Activated T-helper 9 cell treated with anti-CD3 and anti-CD28 coated beads, Interleukin-2, amount 50 U/mL, for 16 hours (primary cell): Measurements from ENCODE around the gene PPARA.

ENCODE experiments used
- DNase-seq: peaks from one replicate; pipeline ENCODE4 v3.0.0-alpha.2; 2020; ENCODE audit warnings: low read depth

Gene PPARA

DNA sequence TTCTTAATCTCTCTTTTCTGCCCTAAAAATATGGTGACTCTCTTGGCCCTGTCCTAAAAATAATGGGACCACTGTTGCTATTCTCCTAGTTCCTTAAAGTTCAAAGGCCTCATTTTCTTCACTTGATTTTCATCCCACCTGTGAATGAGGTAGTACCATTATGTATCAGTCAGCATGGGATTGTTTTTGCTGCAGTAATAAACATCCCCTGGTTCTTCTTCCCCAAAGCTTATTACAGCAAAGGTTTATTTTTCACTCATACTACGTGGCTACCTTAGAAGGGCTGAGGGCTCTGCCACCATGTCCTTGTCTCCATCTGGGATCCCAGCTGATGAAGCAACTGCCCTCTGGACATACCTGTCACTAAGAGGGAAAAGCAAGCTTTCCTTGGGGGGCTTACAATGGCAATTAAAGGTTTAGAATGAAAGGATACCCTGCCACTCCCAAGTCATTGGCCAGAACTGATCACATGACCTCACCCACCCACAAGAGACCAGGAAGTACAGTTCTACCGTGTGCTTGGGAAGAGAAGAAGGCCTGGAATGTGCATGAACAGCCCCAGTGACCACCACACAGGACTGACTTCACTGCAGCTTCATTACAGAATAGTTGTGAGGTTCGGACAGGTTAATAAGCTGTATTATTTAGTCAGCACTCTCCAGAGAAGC is 125.3 kb downstream of the PPARA start:
- no peak for DNase-seq

DNA sequence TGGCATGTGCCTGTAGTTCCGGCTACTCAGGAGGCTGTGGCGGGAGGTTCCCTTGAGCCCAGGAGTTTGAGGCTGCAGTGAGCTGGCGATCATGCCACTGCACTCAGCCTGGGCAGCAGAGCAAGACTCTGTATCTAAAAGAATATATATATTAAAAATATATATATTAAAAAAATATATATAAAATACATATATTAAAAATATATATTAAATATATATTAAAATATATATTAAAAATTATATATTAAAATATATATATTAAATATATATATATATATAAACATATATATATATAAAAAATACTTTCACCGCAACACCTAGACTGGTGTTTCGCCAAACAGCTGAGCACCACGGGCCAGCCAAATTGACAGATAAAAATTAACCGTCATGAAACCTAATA is 126.2 kb downstream of the PPARA start:
- DNase-seq = no peak

DNA sequence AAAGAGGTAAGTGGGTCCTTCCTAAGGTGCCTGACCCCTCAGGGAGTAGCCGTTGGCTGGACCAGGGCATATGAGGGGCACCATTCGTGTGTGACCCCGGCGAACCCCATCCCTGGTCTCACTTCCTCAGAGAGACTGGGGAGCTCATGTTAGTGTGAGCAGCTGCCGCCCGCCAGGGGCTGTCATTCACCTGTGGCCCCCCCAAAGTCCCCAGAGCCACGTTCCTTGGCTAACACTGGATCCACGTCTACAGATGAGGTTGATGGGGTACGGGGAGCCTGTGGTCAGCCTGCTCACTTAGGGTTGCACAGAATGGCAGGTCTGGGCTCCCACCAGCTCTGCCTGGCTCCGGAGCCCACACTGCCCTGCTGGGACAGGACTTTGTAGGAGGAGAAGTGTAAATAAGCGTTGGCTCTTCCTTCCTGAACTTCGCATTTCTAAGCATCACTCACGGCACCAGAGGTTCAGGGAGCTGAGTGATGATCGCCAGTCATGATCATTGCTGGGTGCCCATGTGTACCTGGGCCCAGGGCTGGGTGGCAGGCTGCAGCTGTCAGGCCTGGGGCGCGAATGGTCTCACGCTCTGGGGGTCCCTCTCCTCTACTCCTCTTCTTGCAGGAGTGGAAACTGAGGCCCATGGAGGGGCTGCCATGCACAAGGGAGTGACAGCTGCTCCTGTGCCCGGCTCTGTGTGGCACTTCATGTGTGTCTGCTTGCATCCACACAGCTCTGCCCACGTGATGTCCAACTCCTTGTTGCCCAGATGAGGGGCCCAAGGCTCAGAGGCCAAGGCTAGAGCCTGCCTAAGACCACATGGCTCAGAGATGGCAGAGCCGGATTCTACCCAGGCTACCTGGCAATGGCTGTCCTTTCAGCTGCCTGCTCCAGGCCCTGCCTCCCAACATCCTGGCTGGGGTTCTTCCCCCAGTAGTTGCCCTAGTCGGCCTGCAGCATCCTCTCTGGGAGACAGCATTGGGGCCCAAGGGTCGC is 128.6 kb downstream of the PPARA start:
- no peak for DNase-seq

GRCh38 chr22:46280063-46280817 is 129.9 kb downstream of the PPARA start:
- DNase-seq = no peak

DNA sequence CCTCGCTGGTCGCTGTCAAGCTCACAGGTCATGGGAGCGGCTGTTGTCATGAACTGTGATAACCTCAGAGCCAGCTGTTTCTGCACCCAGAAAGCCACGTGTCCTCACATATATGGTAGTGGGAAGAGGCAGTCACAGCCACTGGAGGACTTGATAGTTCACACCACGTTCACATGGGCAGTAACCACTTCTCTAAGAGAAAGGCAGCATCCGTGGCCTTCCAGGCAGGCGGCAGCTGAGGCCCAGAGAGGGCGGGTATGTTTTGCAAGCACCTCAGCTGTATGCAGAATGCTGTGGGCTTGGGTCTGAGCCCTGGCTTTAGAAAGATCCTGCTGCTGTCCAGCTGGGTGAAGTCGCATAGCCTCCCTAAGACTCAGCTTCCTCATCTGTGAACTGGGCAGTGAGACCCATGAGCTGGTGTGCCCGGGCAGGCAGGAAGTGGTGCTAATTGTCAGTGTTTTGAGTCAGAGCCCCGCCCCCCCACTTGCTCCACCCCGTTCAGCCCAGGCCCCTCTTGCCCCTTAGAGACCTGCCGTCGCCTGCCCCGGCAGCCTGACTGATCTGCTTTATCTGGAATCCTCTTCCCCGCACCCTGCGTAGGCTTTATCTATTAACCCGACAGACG is 130.8 kb downstream of the PPARA start:
- no peak for DNase-seq

- no peak for DNase-seq
Observed at GRCh38 chr22:46281866-46282678, 131.7 kb downstream of the PPARA start.

GRCh38 chr22:46286006-46286405 is 135.7 kb downstream of the PPARA start:
- DNase-seq = no peak

- no peak for DNase-seq
Observed at GRCh38 chr22:46286941-46287872, 136.9 kb downstream of the PPARA start.

- DNase-seq = no peak
Observed at GRCh38 chr22:46287873-46288751, 137.8 kb downstream of the PPARA start.

GRCh38 chr22:46288846-46289243 is 138.5 kb downstream of the PPARA start:
- DNase-seq = no peak

DNA sequence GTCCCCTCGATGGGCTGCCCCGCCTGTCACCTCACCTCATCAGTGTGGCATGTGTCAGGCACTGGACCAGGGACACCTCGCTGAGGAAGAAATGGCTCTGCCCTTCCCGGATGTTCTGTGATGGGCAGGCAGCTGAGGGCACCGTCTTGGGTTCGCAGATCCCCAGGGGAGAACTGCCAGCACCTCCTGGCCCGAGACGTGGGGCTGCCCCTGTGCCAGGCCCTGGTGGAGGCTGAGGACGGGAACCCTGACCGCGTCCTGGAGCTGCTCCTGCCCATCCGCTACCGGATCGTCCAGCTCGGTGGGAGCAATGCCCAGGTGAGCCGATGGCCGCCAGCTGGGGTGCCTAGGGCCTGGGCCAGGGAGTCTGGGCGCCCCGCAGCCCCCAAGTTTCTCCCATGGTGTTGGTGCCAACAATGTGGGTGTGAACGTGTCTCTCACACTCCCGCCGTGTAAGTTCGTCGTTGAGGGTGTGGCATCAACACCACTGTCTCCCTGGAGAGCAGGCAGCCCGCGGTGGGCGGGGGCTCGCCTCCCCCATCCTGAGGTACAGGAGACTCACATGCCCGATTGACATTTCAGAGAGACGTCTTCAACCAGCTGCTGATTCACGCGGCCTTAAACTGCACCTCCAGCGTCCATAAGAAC is 139.0 kb downstream of the PPARA start:
- no peak for DNase-seq

DNA sequence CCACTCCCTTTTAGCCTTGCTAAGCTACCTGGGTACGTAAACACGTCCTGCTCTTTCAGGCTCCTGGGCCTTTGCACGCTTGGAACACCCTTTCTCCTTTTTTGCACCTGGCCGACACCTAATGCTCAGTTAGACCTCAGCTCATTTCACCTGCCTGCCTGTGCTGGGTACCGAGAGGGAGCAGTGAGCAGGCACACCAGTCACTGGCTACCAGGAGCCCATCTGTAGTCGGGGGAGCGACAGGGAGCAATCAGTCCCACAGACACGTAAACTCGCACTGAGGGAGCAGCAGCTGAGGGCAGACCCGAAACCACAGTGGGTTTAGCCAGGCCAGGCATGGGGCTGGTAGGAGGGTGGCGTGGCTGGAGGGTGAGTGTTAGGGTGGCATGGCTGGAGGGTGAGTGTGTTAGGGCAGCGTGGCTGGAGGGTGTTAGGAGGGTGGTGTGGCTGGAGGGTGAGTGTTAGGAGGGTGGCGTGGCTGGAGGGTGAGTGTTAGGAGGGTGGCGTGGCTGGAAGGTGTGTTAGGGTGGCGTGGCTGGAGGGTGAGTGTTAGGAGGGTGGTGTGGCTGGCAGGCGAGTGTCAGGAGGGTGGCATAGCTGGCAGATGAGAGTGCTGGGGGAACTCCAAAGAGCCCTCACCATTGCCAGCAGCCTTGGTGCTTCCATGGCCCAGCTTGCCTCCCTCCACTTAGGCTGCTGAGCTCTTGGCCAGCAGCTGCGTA is 140.0 kb downstream of the PPARA start:
- no peak for DNase-seq

DNA sequence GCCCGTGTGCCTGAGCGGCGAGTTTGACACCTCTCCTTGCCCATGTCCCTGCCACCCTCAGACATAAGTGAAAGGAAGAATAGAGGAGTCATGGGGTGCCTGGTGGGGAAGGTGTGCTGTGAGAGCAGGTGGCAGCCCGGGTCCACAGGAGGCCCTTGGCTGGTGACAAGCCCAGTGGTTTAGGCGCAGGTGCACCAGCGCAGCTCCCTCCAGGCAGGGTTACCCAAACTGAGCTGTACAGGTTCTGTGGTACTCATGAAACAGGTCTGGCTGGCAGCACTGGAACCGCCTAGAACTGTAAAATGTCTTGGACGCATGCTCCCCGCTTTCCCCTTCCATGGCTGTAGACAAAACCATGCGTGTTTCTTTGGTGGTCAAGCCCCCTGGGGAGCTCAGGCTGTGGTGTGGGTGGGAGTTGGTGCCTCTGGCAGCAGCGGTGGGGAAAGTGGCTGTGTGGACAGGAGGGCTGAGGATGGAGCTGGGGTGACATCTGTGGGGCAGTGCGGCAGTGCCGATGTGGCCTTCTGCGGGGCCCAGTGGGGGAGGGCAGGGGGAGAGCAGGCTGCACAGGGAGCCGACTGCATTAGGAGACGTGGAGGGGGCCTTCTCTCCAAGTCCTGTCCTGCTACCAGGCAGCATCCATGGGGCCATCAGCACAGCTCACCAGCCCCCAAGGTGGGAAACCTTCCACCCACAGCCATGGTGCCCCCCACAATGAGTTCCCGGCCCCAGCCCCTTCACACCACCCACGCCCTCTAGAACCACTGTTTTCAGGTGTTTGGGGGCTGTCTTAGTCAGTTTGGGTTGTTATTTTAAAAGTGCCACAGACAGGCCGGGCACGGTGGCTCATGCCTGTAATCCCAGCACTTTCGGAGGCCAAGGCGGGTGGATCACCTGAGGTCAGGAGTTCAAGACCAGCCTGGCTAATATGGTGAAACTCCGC is 140.8 kb downstream of the PPARA start:
- DNase-seq = no peak

DNA sequence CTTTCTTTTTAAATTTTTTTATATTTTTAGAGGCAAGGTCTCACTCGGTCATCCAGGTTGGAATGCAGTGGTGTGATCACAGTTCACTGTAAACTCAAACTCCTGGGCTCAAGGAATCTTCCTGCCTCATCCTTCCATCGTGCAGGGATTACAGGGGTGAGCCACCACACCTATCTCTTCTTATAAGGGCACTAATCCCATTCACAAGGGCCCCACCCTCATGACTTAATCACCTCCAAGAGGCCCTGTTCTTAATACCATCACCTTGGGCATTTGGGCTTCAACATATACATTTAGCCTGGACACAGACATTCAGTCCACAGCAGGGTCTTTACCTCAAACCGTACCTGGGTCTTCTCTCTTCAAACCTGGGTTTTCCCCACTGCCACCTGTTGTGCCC is 141.8 kb downstream of the PPARA start:
- DNase-seq = no peak

DNA sequence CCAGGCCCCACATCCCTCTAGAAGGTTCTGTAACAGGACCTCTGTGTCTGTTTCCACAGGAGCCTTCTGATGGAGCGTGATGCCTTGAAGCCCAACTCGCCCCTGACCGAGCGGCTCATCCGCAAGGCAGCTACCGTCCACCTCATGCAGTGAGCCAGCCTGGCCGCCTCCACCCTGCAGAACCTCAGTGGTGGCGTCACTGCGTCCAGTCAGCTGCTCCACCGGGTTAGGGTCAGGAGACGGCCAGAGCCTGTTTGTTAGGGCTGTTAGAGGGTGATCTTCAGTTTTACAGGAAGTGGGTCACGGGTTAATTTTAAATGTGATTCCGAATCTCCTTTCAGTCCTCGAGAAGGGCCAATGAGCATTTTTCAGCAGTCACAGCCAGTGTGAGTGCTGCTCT is 142.4 kb downstream of the PPARA start:
- DNase-seq = no peak
